Measurements from ENCODE around the gene LYVE1.

LYVE1 gene

GRCh38 chr11:10519630-10520029 lies 48.8 kb downstream of the LYVE1 start:
- Histone ChIP-seq H2AFZ (ENCODE audit: low read depth, low read length) (no peak overlapping the region), H3K36me3 (replicated peaks; ENCODE audit: low read depth, low read length) (peaks cover 28% of the 10 kb centered on the region), H3K4me1 (ENCODE audit: low read length) (no peaks in the 10 kb centered on the region), H3K4me2 (ENCODE audit: low read length) (no peak overlapping the region), H3K27ac (ENCODE audit: low read length) (no peak overlapping the region), H3K79me2 (ENCODE audit: low read length) (no peaks in the 10 kb centered on the region), H3K9me3 (ENCODE audit: insufficient read depth, low read length) (no peaks in the 10 kb centered on the region), H3K4me3 (ENCODE audit: low read length) (no peak overlapping the region), H3K9ac (ENCODE audit: low read length) (no peak overlapping the region), H3K27me3 (ENCODE audit: low read depth, low read length) (no peaks in the 10 kb centered on the region), H4K20me1 (ENCODE audit: insufficient read depth, low read length) (no peaks in the 10 kb centered on the region)
- TF ChIP-seq CTCF (IDR thresholded peaks at IDR 0.05; ENCODE audit: low read depth, low read length) (no peak), EZH2phosphoT487 (IDR thresholded peaks at IDR 0.05; ENCODE audit: low read depth) (no peak)

GRCh38 chr11:10518891-10519290 lies 49.6 kb downstream of the LYVE1 start:
- TF ChIP-seq CTCF (IDR thresholded peaks at IDR 0.05; ENCODE audit: low read depth, low read length) (no peak), EZH2phosphoT487 (IDR thresholded peaks at IDR 0.05; ENCODE audit: low read depth) (no peak)
- H3K27me3 ChIP-seq (ENCODE audit: low read depth, low read length) = no peaks in the 10 kb centered on the region
- H3K36me3 ChIP-seq (replicated peaks; ENCODE audit: low read depth, low read length) = peaks cover 28% of the 10 kb centered on the region
- H3K79me2 ChIP-seq (ENCODE audit: low read length) = no peaks in the 10 kb centered on the region
- no peak overlapping the region for H3K9ac ChIP-seq (ENCODE audit: low read length)
- no peak overlapping the region for H3K4me2 ChIP-seq (ENCODE audit: low read length)
- no peak overlapping the region for H3K4me3 ChIP-seq (ENCODE audit: low read length)
- no peak overlapping the region for H3K27ac ChIP-seq (ENCODE audit: low read length)
- no peaks in the 10 kb centered on the region for H3K4me1 ChIP-seq (ENCODE audit: low read length)
- no peaks in the 10 kb centered on the region for H4K20me1 ChIP-seq (ENCODE audit: insufficient read depth, low read length)
- no peaks in the 10 kb centered on the region for H3K9me3 ChIP-seq (ENCODE audit: insufficient read depth, low read length)
- H2AFZ ChIP-seq (ENCODE audit: low read depth, low read length) = no peak overlapping the region

- Histone ChIP-seq H3K36me3 (replicated peaks; ENCODE audit: low read depth, low read length) (peaks cover 21% of the 10 kb centered on the region), H3K79me2 (ENCODE audit: low read length) (no peaks in the 10 kb centered on the region)
Observed at GRCh38 chr11:10518123-10518522, 50.3 kb downstream of the LYVE1 start.

GRCh38 chr11:10515418-10515817 lies 53.0 kb downstream of the LYVE1 start:
- Histone ChIP-seq H3K27me3 (ENCODE audit: low read depth, low read length) (no peaks in the 10 kb centered on the region), H3K9me3 (ENCODE audit: insufficient read depth, low read length) (no peaks in the 10 kb centered on the region), H3K4me3 (ENCODE audit: low read length) (no peak overlapping the region), H3K4me1 (ENCODE audit: low read length) (no peaks in the 10 kb centered on the region), H4K20me1 (ENCODE audit: insufficient read depth, low read length) (no peaks in the 10 kb centered on the region; the same call in 1 of the 2 replicates), H3K79me2 (ENCODE audit: low read length) (no peaks in the 10 kb centered on the region), H2AFZ (ENCODE audit: low read depth, low read length) (no peak overlapping the region), H3K36me3 (replicated peaks; ENCODE audit: low read depth, low read length) (peaks cover 25% of the 10 kb centered on the region), H3K27ac (ENCODE audit: low read length) (no peak overlapping the region), H3K4me2 (ENCODE audit: low read length) (no peak overlapping the region), H3K9ac (ENCODE audit: low read length) (no peak overlapping the region)
- no peak for TF ChIP-seq CTCF (IDR thresholded peaks at IDR 0.05; ENCODE audit: low read depth, low read length)
- no peak for TF ChIP-seq EZH2phosphoT487 (IDR thresholded peaks at IDR 0.05; ENCODE audit: low read depth)

More at GRCh38 chr11:10518123-10518522, 50.3 kb downstream of the LYVE1 start:
- Histone ChIP-seq H3K27me3 (ENCODE audit: low read depth, low read length) (no peaks in the 10 kb centered on the region), H3K9me3 (ENCODE audit: insufficient read depth, low read length) (no peaks in the 10 kb centered on the region), H3K27ac (ENCODE audit: low read length) (no peak overlapping the region), H3K9ac (ENCODE audit: low read length) (no peak overlapping the region), H3K4me1 (ENCODE audit: low read length) (no peaks in the 10 kb centered on the region), H2AFZ (ENCODE audit: low read depth, low read length) (no peak overlapping the region), H3K4me2 (ENCODE audit: low read length) (no peak overlapping the region), H3K4me3 (ENCODE audit: low read length) (no peak overlapping the region), H4K20me1 (ENCODE audit: insufficient read depth, low read length) (no peaks in the 10 kb centered on the region)
- no peak for TF ChIP-seq CTCF (IDR thresholded peaks at IDR 0.05; ENCODE audit: low read depth, low read length)
- TF ChIP-seq EZH2phosphoT487 (IDR thresholded peaks at IDR 0.05; ENCODE audit: low read depth) = no peak
